Fibroblast of lung (primary cell): ENCODE measurements around the gene WWTR1. TPM values are rescaled to one million over a fixed set of nuclear protein-coding genes. Genes with fewer than 3 reads are reported as not detected.

Source experiments
- DNase-seq, 2 donors: peaks; one replicate each; pipeline versions ENCODE4 v3.0.0 to v3.0.0-alpha.2; 2010; ENCODE audit warnings: low read depth in 2 of 2
- H2AFZ ChIP-seq: 2 replicates; pipeline ENCODE4 v1.5.1; 2012; ENCODE audit warnings: low read length, control low read depth, inconsistent platforms
- H3K27ac ChIP-seq: 2 replicates; pipeline ENCODE4 v1.5.1; 2011; ENCODE audit warnings: low read length, control low read depth; ENCODE audit not compliant: insufficient read depth
- H3K27me3 ChIP-seq: 2 replicates; pipeline ENCODE4 v1.5.1; 2011; ENCODE audit warnings: mild to moderate bottlenecking, low read length; ENCODE audit not compliant: control insufficient read depth, insufficient read depth
- H3K36me3 ChIP-seq: 2 replicates; pipeline ENCODE4 v1.5.1; 2011; ENCODE audit warnings: low read length; ENCODE audit not compliant: control insufficient read depth, insufficient read depth
- H3K4me1 ChIP-seq: 2 replicates; pipeline ENCODE4 v1.5.1; 2011; ENCODE audit warnings: low read length; ENCODE audit not compliant: control insufficient read depth, insufficient read depth; ENCODE audit errors: extremely low read depth
- H3K4me2 ChIP-seq: 2 replicates; pipeline ENCODE4 v1.5.1; 2011; ENCODE audit warnings: low read length, control low read depth; ENCODE audit not compliant: insufficient read depth; ENCODE audit errors: extremely low read depth
- H3K4me3 ChIP-seq, 4 experiments: fragments of 200-600 bp in 1 of 4; sonication (generic) in 1 of 4; replicated peaks in 1 of 4; 2 replicates each; pipeline ENCODE4 v1.5.1; 2011 to 2016; ENCODE audit warnings: low read length in 4 of 4, low read depth in 3 of 4, mild to moderate bottlenecking in 3 of 4, control low read depth in 2 of 4, inconsistent platforms in 1 of 4, mixed read lengths in 1 of 4; ENCODE audit not compliant: insufficient read depth in 1 of 4; ENCODE audit errors: control extremely low read depth in 1 of 4
- H3K79me2 ChIP-seq: 2 replicates; pipeline ENCODE4 v1.5.1; 2012; ENCODE audit warnings: mild to moderate bottlenecking, low read length, inconsistent platforms; ENCODE audit not compliant: control insufficient read depth, insufficient read depth
- H3K9ac ChIP-seq: 2 replicates; pipeline ENCODE4 v1.5.1; 2011; ENCODE audit warnings: mild to moderate bottlenecking, low read length, control low read depth; ENCODE audit not compliant: insufficient read depth
- H3K9me3 ChIP-seq: 2 replicates; pipeline ENCODE4 v1.5.1; 2012; ENCODE audit warnings: low read depth, low read length; ENCODE audit not compliant: control insufficient read depth, insufficient read depth
- H4K20me1 ChIP-seq: 2 replicates; pipeline ENCODE4 v1.5.1; 2011; ENCODE audit warnings: low read length; ENCODE audit not compliant: control insufficient read depth, insufficient read depth; ENCODE audit errors: extremely low read depth
- CTCF ChIP-seq, 2 donors: IDR thresholded peaks in 1 of 2; conservative IDR thresholded peaks in 1 of 2; 1 replicate in 1 of 2; 2 replicates in 1 of 2; pipeline ENCODE4 v1.5.1; 2011 to 2012; ENCODE audit warnings: low read length in 2 of 2, control low read depth in 1 of 2, inconsistent platforms in 1 of 2, low read depth in 1 of 2, mild to moderate bottlenecking in 1 of 2
- EZH2 ChIP-seq: IDR thresholded peaks from 2 replicates; pipeline ENCODE4 v1.5.1; 2012; ENCODE audit warnings: low read length, control low read depth, mild to moderate bottlenecking; ENCODE audit errors: missing control alignments
- polyA plus RNA-seq, 2 donors: library from polyadenylated mRNA; depleted of rRNA in 1 of 2; stranded (reverse) in 1 of 2; unstranded in 1 of 2; fragments of >200 nt; gene quantifications; 2 replicates each; pipeline ENCODE4 v1.2.1, GENCODE V29; 2011 to 2012; ENCODE audit warnings: missing spikeins in 1 of 2
- total RNA-seq: library from RNA; depleted of rRNA; stranded (reverse); fragments of >200 nt; gene quantifications from 2 replicates; pipeline ENCODE4 v1.2.1, GENCODE V29; 2014

Gene WWTR1
- total and polyA plus RNA-seq, 2 donors (not counting 1 experiment from before 2014, with no cell fraction given) = 13.7 to 71.5 TPM

DNA sequence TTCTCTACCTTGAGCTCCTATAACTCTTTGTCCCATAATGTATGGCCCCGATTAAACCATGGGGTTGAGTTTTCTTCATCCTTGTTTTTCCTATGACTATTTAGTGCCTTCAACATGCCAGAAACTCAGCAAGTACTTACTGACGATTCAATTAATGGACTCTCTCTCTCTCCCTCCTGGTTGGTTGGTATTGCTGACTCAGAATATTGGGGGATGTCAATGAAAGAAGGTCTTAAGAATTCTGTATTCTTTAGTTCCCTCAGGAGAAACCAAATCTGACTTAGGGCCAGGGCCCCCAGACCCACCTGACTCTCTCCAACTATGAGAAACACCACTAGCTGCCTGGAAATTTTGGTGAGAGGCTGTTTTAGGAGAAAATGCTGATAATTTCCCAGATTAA, 142.6 kb downstream of the WWTR1 start:
- Histone ChIP-seq H3K79me2 (no peaks in the 10 kb centered on the region), H3K27me3 (no peaks in the 10 kb centered on the region), H3K9me3 (no peaks in the 10 kb centered on the region), H3K4me3 (no peak overlapping the region), H3K36me3 (no peaks in the 10 kb centered on the region), H2AFZ (no peak overlapping the region), H3K4me2 (no peak overlapping the region), H3K27ac (no peak overlapping the region), H3K9ac (no peak overlapping the region), H4K20me1 (no peaks in the 10 kb centered on the region), H3K4me1 (no peaks in the 10 kb centered on the region)
- DNase-seq = no peak
- TF ChIP-seq EZH2 = no peak
- no peak for TF ChIP-seq CTCF (conservative IDR thresholded peaks at IDR 0.05 in 1 of 2, IDR thresholded peaks at IDR 0.05 in 1 of 2; ENCODE audit: low read depth in 1 of 2, low read length in 2 of 2)

GRCh38 chr3:149514471-149514870, 143.4 kb downstream of the WWTR1 start:
- H3K4me3 ChIP-seq = no peak overlapping the region
- no peaks in the 10 kb centered on the region for H3K27me3 ChIP-seq
- no peak overlapping the region for H3K9ac ChIP-seq
- no peaks in the 10 kb centered on the region for H3K36me3 ChIP-seq
- H3K4me2 ChIP-seq = no peak overlapping the region
- H3K27ac ChIP-seq = no peak overlapping the region
- no peaks in the 10 kb centered on the region for H3K9me3 ChIP-seq
- H2AFZ ChIP-seq = no peak overlapping the region
- no peak for DNase-seq
- TF ChIP-seq EZH2 (no peak), CTCF (conservative IDR thresholded peaks at IDR 0.05 in 1 of 2, IDR thresholded peaks at IDR 0.05 in 1 of 2; ENCODE audit: low read depth in 1 of 2, low read length in 2 of 2) (no peak)
- H3K4me1 ChIP-seq = no peaks in the 10 kb centered on the region
- no peaks in the 10 kb centered on the region for H3K79me2 ChIP-seq
- H4K20me1 ChIP-seq = no peaks in the 10 kb centered on the region

DNA sequence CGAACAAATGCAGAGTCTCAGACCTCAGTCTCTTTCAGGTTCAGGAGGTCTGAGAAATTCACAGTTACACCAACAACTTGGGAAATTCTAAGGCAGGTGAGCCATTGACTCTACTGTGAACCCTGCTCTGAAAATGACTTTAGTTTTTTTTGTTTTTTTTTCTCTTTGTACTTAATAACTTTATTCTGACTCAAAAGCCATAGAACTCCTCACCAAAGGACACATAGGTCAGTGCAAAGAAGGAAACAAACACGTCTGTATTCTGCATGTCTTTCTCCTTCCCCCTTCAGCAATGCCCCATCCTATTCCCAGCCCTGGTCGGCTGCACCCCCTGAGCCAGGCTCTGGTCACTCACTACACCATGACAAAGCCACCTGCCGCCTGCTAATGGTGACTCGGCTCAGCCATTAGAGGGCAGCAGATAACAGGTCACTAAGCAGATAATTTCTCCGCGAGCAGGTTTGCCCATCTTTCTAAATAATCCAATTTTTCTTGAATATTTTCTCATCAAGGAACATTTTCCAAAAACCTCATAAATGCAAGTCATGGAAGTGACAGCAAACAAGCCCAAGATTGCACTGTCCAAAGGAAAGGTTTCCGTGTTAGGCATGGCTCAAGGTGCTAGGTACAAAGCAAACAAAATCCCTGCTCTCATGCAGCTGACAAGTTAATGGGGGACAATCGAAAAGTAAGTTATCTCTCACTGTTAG, 145.6 kb downstream of the WWTR1 start:
- Histone ChIP-seq H3K4me3 (no peak overlapping the region), H3K4me2 (no peak overlapping the region), H3K79me2 (no peaks in the 10 kb centered on the region), H3K36me3 (no peaks in the 10 kb centered on the region), H3K27ac (no peak overlapping the region), H3K4me1 (peaks cover 3% of the 10 kb centered on the region), H3K9me3 (no peaks in the 10 kb centered on the region), H4K20me1 (no peaks in the 10 kb centered on the region), H3K9ac (no peak overlapping the region), H2AFZ (no peak overlapping the region), H3K27me3 (no peaks in the 10 kb centered on the region)
- TF ChIP-seq CTCF (conservative IDR thresholded peaks at IDR 0.05 in 1 of 2, IDR thresholded peaks at IDR 0.05 in 1 of 2; ENCODE audit: low read depth in 1 of 2, low read length in 2 of 2) (peak; percentile 68 to 74), EZH2 (no peak)
- peak; percentile 52 to 71 for DNase-seq
